Mammary epithelial cell (primary cell): ENCODE data around the gene BET1L.

Experiments used
- EZH2 ChIP-seq: IDR thresholded peaks from 2 replicates; pipeline ENCODE4 v1.6.1; 2012; ENCODE audit warnings: low read length, inconsistent platforms, borderline replicate concordance
- TF ChIP-seq, protein P1 (sequence below), 2 donors: IDR thresholded peaks in 1 of 2; conservative IDR thresholded peaks in 1 of 2; 2 replicates each; pipeline ENCODE4 v1.5.1; 2011 to 2012; ENCODE audit warnings: inconsistent platforms in 2 of 2, low read length in 2 of 2, mild to moderate bottlenecking in 2 of 2, control low read depth in 1 of 2, low read depth in 1 of 2; ENCODE audit not compliant: insufficient read depth in 1 of 2; ENCODE audit errors: extremely low read depth in 1 of 2

DNA sequence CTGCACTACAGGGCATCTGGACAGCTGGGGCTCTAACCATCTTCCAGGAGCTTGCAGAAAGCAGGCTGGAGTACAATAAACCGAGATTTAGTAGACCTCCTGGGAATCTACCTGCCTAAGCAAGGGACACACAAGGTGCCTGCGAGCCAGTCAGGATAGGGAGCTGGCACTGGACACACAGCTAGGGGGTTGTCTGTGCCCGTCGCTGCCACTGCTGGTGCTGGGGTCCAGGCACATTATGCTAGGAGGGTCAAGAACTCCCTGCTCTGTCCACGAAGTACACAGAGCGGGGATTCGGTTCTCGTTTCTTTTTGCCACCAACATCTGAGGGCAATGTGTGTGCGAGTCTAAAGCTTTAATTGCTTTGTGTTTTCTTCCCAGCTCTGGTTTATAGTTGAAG is 4.5 kb upstream of the BET1L start:
- TF ChIP-seq, protein P1, sequence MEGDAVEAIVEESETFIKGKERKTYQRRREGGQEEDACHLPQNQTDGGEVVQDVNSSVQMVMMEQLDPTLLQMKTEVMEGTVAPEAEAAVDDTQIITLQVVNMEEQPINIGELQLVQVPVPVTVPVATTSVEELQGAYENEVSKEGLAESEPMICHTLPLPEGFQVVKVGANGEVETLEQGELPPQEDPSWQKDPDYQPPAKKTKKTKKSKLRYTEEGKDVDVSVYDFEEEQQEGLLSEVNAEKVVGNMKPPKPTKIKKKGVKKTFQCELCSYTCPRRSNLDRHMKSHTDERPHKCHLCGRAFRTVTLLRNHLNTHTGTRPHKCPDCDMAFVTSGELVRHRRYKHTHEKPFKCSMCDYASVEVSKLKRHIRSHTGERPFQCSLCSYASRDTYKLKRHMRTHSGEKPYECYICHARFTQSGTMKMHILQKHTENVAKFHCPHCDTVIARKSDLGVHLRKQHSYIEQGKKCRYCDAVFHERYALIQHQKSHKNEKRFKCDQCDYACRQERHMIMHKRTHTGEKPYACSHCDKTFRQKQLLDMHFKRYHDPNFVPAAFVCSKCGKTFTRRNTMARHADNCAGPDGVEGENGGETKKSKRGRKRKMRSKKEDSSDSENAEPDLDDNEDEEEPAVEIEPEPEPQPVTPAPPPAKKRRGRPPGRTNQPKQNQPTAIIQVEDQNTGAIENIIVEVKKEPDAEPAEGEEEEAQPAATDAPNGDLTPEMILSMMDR (conservative IDR thresholded peaks at IDR 0.05 in 1 of 2, IDR thresholded peaks at IDR 0.05 in 1 of 2; ENCODE audit: extremely low read depth in 1 of 2, insufficient read depth in 1 of 2, low read depth in 1 of 2, low read length in 2 of 2), result no peak
- no peak for TF ChIP-seq EZH2
